Activated CD4-positive, alpha-beta T cell treated with anti-CD3 and anti-CD28 coated beads, Interleukin-2, amount 50 U/mL, for 1 hour (primary cell): ENCODE data around the gene RORB.

Experiments
- DNase-seq: peaks from one replicate; pipeline ENCODE4 v3.0.0-alpha.2; 2020

The RORB gene

DNA sequence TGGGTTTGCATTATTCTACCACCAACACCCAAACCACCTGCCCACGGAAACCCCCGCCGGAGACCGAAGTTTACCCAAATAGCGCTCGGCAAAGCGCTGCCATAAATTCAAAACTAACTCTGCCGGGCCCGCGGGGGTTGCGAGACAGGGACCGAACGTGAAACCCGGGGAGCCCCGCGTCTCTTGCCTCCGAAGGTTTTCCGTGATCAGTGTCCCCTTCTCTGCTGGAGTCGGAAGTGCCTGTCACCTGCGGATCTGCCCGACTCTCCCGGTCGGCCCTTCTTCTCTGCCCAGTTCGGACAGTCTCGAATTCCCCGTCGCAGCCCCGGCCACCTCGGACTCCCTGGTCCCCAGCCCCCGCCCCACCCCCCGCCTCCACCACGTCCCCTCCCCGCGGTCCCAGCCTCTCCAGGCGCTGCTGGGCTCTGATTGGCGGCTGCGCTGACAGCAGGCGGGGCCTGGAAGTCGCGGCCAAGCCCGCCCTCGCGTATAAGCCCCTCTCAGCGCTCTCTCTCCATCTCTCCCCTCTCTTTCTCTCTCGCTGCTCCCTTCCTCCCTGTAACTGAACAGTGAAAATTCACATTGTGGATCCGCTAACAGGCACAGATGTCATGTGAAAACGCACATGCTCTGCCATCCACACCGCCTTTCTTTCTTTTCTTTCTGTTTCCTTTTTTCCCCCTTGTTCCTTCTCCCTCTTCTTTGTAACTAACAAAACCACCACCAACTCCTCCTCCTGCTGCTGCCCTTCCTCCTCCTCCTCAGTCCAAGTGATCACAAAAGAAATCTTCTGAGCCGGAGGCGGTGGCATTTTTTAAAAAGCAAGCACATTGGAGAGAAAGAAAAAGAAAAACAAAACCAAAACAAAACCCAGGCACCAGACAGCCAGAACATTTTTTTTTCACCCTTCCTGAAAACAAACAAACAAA, at the start of gene RORB:
Gene RORB (plus strand): TSS at position 517 of the 929 bp plus-strand sequence. CDS start 642 bp downstream, outside the sequence.
- no peak for DNase-seq

DNA sequence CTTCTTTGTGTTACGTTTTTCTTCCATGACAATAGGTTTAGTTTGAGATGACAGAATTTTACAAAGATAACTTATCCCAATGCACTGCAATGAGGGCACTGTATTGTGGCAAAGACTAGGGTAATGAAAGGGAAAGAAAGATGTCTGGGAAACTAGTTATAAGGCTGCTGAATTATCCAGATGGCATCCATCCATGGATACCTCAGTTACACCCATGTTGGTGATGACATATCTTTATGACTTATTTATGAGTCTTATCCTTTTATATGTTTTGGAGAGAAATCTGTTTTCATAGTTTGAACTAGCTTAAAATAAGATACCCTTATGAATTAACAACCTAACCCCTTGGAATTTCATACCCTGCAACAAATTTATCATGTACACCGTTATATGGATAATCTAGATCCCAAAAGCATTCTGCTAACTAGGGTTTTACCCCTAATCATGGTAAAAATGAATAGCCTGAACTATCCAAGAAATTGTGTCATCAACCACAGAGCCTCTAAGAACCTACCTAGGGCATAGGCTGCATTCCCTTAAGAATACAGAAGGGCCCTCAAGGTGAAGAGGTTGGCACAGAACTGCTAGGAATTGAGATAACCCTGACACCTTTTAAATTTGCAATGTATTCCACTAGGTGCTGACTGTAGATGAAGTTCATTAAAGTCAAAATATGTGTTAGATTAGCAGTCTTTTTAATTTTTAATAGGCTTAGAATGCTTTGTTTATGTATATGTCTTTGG, 49.5 kb upstream of the RORB start:
- DNase-seq: no peak

DNA sequence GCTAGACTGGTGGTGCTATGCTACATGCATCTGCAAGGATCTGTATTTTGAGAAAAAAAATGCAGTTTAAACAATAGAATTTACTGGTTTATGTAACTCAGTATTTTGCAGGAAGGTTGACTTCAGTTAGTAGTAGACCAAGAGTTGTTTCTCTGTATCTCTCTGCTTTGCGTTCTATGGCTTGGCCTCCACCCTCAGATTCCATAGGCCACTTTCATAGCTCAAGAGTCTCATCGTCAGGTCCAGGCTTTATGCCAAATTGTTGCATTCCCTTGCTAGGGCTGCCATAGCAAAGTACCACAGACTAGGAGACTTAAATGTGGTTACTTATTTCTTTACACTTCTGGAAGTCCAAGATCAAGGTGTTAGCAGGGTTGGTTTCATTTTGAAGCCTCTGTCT, 48.1 kb upstream of the RORB start:
- DNase-seq: no peak

DNA sequence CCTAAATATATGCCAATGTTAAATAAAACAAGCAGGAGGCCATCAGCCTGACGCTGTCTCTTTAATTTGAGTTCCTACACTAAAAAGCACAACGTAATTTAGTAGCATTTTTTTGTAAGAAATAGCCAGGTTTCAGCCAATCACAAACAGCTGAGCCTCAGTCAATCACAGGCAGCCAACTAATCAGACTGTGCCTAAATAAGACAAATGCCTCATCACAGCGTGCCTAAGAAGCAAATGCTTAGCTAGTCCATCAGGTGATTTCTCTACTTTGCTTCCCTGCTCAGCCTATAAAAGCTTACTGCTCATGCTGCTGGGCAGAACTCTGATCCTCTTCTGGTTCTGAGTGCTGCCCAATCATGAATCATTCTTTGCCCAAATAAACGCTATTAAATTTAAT, 38.3 kb upstream of the RORB start:
- DNase-seq: no peak

DNA sequence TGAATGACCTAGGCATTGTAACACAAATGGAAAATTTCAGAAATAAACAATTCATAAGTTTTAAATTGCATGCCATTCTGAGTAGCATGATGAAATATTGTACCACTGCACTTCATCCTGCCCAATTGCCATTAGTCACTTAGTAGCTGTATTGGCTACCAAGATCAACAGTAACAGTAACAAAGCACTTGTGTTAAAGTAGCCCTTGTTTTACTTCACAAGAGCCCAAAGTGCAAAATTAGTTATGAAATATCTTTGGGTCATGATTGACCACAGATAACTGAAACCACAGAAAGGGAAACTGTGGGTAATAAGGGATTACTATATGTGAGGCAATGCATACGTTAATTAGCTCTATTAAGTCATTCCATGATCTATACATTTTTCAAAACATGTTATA, 33.3 kb upstream of the RORB start:
- no peak for DNase-seq

DNA sequence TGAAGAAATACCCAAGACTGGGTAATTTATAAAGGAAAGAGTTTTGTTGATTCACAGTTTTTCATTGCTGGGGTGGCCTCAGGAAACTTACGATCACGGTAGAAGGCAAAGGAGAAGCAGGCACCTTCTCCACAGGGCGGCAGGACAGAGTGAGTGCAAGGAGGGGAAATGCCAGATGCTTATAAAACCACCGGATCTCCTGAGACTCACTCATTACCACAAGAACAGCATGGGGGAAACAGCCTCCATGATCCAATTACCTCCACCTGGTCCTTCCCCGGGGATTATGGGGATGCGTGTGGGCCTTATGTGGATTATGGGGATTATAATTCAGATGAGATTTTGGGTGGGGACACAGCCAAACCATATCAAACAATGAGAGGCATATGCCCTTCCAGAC, 18.5 kb upstream of the RORB start:
- DNase-seq: no peak

DNA sequence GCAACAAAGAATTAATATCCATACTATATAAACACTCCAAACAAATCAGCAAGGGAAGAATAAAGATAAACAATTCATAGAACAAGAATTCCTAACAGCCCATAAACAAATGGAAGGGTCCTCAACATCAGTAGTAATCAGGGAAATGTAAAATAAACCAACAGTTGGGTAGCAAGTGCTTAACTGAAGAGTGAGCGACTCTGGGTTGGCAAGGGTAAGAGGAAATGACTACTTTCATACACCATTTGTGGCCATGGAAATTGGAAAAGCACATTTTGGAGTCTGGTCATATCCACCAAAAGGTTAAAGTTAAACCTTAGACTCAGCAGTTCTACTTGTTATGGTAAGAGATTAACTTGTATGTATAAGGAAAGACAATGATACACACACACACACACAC, 17.4 kb upstream of the RORB start:
- DNase-seq: no peak

DNA sequence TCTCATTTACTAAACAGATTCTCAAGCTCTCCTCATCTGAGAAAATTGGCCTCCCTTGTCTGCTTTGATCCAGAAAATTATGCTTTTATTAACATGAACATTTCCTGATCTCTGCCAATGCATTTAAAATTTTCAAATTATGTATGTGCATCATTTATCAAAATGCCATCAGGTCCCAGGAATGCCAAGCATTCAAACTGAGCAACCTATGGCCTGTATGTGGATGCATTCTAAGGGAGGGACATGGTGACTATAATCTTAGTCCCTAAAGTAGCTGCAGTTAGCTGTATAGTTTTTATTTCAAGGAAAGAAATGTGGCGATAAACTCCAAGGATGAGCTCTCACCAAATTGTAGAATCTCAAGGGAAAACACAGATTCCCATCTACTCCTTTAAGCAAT, 9.7 kb upstream of the RORB start:
- DNase-seq: no peak

DNA sequence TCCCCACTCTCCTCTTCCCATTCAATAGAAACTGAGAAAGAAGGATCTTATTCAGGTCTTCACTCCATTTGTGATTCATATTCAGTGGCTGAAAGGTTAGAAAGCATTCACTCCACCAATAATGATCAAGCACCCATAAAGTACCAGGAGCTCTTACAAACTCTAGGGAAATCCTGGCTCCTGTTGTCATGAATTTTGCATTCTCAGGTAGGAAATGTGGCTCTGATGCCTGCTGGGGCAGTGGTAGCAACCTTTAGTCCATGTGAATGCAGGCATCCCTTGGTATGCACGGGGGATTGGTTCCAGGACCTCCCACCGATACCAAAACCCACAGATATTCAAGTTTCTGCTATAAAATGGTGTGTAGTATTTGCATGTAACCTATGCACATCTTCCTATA, 3.6 kb upstream of the RORB start:
- no peak for DNase-seq

DNA sequence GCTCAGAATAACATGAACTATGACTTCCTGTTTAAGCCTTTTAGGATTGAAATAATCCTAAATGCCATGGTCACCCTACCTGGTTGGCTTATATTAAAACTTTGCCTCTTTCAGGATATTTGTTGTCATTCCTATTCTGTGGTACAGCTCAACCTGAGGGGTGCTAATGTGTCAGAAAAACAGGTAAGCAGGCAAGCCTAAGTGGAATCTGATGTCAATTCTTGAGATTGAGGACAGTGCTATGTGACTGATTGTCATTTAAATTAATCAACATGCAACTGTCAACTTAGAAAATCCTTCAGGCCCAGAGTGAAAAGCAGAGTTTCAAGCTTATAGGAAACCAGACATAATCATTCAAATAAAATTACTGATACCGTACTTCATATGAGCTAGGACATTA, 2.6 kb upstream of the RORB start:
- DNase-seq: no peak

DNA sequence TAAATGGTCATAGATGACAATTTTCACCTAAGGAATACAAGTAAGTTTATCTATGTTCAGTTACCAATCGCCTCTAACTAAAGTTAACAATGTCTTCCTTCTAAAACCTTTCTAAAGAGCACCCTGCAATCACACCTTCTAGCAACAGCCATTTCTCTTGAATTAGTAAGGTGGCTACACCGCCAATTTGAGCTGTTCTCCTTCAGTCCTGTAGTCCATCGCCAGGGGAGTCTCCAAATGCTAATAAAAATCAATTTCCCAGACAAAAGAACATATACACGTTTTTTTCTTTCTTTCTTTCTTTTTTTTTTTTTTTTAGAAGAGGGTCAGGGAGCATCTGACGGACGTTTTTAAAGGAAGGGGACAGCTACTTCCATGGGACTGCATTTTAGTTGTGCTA, 729 bp upstream of the RORB start:
- no peak for DNase-seq

DNA sequence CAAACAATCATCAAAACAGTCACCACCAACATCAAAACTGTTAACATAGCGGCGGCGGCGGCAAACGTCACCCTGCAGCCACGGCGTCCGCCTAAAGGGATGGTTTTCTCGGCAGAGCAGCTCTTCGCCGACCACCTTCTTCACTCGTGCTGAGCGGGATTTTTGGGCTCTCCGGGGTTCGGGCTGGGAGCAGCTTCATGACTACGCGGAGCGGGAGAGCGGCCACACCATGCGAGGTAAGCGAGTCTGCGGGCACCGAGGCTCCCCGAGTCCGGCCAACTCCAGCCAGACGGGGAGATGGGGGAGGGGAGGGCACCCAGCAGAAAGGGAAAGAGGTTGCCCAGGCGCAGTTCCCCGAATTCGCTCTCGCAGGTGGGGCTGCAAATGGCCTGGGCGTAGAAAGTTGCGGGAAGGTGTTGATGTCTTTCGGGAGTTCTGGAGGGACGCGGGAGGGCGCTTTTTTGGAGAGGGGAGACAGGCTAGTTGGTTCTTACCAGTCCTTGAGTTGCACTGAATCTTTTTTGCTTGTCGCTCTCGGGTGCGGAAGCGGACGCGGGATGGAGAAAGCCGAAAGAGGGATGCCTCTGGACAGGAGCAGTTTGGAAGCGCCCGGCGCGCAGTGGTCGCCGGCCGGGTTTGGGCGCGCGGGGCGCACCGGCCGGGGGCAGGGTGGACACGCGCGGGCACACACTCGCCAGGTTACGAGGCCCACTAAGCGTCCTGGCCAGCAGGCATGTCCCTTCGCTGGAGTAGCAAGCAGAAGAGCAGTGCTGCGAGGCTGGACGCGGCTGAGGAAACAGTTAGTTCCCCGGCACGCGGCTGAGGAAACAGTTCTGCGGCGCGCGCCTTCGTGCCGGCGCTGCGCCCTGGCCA, 849 bp downstream of the RORB start:
- no peak for DNase-seq

DNA sequence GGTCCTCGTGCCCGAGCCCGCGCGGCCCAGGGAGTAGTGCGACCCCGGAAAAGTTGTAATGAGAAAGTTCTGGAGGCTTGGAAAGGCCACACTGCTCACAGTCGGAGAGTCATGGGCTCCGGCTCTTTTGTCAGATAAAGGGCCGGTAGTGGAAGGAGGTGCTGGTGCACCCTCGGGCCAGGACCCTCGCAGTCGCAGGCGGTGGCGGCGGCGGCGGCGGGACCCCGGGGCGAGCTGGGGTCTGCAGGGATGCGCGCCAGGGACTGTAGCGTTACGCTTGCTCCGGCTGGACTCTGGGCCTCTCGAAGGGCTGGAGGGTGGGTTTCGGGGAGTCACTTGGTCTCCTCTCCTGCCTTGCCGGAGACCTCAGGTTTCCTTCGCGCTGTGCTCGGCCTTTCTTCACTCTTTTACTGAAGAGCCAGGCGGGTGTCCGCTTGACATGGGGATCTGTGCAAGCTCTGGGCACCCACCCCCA, 1.5 kb downstream of the RORB start:
- no peak for DNase-seq

DNA sequence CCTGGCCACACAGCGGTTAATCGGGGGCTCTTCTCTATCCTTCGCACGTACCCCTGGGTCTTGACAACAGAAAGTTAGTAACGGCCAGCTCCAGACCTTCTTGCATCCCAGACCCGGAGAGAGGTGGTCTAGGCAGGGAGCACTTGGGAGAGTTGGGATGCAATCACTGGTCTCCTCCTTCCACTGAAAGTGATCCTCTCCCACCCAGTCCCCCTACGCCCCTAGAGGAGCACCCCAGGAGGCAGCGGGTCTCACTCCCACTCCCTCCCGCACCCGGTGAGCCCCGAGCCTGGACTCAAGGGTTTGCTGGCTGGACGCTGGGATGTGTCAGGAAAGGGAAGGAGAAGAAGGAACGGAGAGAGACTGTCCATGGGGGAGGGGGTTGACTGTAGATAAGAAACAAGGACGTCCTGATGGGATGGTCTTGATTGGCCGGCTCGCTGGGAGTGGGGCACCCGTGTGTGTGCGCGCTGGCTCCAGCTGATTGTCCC, 2.0 kb downstream of the RORB start:
- no peak for DNase-seq

DNA sequence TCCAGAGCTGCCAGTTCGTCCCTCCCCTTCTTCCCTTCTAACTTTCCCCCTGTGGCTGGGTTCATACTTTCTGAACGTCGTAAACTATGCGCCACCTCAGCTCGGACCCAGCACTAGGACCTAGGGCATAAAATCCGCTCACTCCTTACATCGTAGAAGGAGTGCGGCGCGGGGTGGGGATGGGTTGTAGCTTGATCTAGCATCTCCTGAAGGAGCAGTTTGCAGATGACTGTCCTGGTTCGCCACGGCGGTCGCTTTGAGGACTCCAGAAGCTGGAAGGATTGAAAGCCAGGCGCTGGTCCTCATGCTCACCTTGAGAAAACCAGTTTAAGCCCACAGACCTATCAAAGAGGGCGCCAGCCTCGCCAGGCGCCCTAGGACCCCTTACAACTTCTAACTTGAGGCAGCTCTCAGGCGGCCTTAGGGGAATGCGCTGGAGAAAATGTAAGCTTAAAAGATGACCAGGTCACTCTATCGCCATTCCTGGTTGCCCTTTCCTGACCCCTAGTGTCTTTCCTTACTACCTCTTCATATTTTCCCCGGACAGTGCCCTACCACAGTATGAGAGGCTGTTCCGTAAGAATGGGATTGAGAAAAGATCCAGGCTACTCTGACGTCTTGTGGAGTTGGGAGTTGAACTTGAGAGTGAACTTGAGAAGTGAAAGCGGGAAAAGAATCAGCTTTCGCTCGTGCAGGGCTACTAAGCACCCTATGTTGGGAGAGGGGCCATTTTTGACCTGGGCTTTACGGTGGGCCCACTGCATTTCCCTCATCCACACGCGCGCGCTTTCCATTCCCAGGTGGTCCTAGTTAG, 2.8 kb downstream of the RORB start:
- DNase-seq: no peak

DNA sequence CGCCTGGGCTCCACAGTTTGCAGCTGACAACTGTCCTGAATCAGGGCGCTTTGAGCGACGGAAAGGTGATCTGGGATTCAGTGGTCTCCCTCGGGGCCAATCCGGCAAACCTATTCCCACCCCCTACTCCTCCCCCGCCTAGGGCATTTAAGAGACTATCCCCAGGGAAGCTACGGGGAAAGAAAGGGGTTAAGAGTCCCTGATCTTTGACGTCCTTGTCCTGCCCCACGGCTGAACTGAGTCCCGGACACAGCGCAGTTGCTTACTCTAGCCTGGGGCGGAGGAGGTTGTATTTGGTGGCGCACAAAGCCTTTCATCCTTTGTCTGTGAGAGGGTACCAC, 3.4 kb downstream of the RORB start:
- no peak for DNase-seq

DNA sequence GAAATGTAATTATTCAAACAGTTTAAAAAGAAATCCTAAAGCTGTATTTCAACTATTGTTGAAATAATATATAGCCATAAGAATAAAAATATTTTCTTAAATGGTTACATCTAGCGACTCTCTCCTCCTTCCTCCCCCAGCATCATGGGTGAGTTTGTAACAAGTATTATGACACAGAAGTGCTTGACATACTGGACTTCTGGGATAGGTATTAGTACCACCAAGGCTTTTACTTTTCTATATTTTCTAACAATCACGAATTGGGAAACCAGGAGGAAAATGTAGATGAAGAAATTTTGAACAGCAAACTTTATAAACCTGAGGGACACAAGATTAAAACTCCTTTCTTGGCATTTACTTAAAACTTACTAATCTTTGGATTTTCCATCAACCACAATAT, 4.4 kb downstream of the RORB start:
- DNase-seq: no peak

DNA sequence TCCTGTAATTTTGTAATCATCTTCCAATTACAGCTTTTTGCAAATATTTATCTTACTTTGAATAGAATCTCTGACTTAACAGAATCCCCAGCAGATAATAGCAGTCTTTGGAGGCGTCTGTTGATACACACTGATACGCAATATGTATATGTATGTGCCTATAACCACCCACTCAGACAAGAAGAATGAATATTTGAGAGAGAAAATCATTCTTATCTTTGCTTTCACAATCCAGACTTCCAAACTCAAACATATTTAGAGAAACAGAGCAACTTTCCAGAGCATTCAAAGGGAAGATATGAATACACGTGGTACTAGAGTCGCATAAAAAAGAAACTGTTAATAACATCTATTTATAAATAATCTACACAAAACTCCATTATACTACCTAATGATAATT, 6.1 kb downstream of the RORB start:
- no peak for DNase-seq

DNA sequence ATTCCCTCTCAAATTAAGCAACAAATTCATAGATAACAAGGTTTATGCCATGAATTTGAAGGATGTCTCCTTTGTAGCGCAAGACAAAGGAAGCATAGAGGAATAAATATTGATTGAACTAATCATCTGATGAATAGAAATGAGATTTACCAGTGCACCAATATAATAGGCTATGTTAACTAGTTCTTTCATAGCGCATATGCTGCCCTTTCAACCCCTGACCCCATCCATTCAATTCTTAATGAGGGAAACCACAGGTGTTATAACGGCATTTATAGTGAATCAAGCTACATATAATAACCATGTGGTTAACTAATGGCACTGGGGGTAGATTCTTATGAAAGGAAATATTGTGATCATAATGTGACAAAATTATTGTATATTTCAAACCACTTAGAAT, 6.5 kb downstream of the RORB start:
- no peak for DNase-seq

DNA sequence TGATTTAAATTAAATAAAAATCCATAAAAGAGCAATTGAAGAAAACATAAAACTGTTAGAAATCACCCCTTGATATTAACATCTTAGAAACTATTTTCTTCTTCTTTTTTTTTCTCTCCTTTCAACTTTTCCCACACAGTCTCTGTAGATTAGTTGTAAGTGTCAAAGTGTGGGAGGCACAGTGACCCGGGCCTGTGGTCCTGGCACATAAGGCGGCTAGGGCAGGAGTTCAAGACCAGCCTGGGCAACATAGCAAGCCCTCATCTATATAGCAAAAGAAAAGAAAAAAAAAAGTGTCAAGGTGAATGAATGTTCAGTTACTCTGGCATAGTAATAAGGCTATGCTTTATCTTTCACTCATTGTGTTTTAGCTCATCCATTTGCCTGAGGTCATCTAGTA, 14.2 kb downstream of the RORB start:
- no peak for DNase-seq

DNA sequence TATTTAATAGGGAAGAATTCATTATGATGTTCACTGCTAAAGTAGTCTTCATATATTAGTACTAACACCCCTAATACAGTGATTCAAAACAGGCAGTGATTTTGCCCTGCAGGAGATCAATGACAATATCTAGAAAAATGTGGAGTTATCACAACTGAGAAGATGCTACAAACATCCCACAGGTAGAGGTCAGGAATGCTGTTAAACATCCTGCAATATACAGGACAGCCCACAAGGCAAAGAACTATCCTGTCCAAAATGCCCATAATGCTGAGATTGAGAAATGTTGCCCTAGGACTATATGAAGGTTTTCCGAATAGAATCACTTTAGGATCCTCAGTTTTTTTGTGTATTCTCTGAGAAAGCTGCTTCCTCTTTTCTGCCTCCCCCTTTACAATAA, 15.3 kb downstream of the RORB start:
- DNase-seq: no peak

DNA sequence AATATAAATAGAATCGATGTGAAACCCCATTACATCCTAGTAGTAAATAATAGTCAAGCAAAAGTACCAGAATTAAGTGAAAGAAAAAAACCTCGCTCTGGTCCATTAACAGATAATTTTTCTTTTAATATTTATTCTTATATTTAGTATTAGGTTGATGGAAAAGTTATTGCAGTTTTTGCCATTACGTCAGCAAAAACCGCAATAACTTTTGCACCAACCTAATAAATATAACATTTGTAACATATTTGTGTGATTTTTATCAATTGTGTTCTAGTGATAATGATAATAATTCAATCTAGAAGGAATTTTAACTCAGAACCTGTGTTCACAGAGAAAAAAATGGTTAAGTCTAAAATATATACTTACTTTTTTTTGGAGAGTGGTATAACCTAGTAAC, 16.1 kb downstream of the RORB start:
- DNase-seq: no peak
